GM10847 (cell line): ENCODE results near the gene CYP1B1.

ENCODE experiments used
- POLR2A ChIP-seq: IDR thresholded peaks from 2 replicates; pipeline ENCODE4 v1.6.1; 2011; ENCODE audit not compliant: insufficient read length; ENCODE audit errors: extremely low read depth

CYP1B1 gene

DNA sequence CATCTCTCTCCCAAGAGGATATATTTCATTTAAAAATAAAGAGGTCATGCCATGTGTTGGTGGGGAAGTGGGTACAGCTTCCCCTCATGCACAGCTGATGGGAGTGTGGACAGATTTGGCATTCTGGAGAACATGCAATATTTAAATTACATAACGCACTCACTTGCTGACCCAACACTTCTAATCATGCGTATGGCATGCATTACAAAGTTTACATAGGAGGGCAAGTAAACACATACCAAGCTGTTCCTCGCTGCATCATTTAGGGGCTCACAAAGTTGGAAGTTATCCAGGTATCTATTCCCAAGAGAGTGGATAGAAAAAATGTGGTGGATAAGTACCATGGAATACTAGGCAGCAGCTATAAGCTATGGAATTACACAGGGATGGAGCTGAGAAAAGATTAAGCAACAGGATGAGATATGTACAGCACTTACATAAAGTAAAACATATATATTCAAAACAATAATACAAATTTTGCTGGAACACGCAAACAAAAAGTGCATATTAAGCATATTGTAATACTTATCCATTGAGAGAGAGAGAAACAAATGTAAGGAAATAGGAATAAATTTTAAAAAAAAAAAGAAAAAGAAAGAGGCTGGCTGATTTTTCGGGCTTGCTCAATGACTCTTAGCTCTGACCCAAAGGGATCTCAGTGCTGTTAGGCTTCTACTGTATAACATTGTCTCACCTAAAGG is 11.0 kb downstream of the CYP1B1 start:
- no peak for TF ChIP-seq POLR2A

DNA sequence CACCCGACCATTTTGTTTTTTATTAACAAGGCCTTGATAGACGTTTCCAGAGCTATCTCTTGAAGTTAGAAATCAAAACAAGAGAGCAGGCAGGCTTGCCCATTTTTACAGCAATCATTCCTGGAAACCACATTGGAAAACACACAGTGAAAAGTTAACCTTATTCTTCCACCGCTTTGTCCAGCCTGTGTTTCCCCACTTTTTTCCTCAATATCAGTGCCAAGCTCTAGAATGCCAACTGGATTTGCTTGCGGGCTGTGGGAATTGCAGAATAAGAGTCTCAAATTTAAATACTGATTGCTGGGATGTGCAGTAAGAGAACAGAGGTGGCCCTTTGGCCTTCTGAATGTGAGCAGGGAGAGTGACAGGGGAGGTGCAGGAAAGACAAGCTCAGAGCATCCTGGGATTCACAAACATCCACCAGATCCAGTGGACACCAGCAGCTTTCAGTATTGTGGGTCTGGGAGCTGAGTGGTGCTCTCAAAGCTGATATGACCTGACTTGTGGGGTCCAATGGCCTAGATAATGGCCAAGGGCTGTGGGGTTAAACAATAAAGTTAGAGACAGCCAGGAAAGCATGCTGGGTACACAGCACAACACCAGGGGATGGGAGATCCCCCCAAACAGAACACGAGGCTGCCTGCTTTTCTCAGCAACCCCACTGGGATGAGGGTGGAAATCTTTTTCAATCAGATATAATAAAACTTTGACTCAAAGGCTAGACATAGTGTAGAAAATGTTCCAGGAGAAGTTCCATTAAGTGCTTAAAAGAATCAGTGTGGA is 15.5 kb downstream of the CYP1B1 start:
- no peak for TF ChIP-seq POLR2A

DNA sequence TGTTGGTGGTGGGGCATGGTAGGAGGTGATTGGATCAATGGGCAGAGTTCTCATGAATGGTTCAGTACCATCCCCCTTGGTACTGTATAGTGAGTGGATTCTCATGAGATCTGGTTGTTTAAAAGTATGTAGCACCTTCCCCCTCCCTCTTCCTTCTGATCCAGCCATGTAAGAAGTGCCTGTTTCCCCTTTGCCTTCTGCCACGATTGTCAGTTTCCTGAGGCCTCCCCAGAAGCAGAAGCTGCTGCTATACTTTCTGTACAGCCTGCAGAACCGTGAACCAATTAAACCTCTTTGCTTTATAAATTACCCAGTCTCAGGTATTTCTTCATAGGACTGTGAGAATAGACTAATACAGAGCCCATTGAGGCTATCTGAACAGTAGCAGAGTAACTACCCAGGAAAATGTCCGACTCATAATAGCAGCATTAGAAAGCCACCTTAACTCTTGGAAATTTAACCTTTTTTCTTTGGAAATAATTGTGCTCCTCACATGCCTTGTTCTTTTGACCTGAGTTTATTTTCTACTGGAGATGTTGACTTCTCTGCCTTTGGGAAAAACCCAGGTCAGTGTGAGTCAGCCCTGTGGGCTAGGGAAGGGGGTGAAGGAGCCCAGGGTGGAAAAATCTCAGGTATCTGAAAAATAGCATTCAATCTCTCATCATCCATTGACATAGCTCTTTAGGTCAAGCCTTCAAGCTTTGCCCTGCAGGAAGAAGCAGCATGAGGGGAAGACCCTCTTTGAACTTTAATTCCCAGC is 18.1 kb downstream of the CYP1B1 start:
- TF ChIP-seq POLR2A, result no peak

DNA sequence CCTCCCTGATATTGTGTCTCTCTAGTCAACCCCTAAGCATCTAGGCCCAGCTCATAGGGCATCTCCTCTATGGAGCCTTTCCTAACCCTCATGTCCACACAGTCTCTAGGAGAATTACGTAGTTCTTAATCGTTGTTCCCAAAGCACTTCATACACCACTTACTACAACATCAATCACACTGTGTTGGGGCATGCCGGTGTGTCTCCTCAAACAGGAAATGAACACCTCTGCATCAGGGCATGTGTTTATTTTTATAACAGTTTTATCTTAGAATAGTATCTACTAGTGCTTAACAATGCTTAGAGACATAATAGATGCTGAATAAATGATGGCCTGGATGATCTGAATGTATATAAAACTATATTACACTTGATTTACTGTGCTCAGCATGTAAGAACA is 19.7 kb downstream of the CYP1B1 start:
- TF ChIP-seq POLR2A, result no peak

DNA sequence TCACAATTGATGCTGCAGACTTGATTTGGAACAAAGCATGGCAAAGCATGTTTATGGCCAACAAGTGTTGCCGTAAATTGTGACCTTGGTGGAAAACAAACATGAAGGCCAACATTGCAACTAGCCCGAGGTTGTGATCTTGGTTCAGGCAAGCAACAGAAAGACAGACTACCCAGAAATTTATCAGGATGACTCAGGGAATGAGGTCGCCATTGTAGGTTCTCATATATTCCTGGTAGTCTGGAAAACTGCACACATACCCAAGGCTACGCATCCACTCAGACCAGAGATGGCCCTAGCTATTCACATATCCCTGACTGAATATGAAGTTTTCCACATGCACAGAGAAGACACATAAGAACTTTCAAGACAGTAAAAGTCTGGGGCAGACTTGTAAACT is 30.1 kb downstream of the CYP1B1 start:
- TF ChIP-seq POLR2A, result no peak

DNA sequence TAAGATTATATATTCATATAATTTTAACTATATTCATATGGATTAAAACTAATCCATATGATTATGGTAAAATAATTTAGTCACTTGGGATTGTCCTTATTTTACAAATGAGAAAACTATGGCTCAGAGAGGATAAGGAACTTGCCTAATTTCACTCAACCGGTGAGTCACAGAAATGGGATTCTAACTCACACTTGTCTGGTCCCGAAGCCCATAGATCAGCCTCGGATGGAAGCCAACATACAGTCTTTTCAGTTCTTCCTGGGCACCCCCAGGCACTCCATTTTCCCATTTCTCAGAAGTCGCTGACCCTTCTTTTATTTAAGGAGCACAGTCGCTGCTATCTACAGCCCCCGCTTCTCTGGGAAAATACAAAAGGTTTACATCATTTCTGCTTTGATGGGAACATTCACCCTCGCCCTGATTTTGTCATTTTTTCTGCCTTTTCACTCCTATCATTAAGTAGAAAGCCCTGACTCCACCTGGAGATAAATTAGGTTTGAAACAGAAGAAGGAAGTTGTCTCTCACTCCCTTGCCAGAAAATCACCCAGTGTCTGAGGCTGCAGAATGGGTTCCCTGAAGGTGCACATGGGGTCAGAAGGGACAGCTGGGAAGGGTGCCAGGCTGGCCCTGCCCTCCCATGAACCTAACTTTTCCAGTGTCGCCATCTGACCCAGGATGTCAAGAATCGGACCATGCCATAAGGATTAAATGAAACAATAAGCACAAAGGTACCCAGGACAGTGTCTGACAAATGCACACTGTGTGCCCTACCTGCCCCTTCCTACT is 36.6 kb downstream of the CYP1B1 start:
- TF ChIP-seq POLR2A, result no peak

DNA sequence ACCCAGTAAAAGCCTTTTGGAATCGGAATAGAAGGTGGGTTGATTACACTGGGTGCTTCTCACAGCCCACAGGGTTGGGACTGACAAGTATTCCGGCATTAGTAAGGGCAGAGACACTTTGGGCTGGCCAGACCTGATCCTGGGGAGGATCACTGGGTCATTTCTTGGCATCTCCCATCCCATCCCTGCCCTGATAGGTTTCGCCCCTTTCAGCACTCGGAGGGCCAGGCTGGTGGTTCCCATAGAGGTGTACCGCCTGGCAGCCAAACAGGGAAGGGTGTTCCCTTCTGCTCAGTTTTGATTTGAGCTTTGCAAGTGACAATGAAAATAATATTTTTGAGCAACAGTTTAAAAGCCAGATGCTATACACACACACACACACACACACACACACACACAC is 37.3 kb downstream of the CYP1B1 start:
- TF ChIP-seq POLR2A, result no peak

DNA sequence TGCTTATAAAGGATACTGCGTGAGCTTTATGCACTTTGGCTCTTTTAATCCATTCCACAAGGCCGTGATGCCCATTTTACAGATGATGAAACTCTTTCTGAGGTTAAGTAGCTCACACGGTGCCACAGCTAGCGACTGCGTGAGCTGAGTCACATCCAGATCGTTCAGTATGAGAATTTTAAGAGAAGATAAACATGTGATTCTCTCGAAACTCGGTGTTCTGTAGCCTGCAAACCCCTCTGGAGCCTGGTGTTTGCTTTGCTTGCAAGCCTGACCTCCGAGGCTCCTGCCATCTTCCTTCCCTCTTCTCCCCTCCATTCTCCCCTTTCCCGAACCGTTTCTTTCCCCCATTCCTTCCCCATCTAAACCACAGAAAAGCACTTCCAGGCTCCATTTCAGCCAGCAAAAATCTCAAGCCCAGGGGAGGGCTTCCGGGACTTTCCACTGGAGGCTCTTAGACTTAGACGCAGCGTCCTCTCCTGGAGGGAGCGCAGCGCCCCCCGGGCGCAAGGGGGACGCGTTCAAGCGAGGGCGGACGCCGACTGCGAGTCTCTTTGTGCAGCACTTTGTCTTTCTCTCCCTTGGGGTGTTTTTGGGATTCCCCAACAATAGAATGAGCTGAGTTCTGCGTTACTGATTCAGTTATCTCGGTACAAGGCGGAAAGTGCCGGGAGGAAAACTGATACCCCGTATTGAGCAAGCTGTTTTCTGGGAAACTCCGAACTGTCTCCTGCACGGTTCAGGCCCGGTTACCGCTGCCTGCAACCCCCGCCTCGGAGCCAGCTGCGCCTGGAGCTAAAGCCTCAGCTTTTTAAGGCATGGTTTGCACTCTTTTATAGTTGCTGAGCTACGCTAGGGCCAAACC is 38.0 kb downstream of the CYP1B1 start:
- TF ChIP-seq POLR2A, result no peak

DNA sequence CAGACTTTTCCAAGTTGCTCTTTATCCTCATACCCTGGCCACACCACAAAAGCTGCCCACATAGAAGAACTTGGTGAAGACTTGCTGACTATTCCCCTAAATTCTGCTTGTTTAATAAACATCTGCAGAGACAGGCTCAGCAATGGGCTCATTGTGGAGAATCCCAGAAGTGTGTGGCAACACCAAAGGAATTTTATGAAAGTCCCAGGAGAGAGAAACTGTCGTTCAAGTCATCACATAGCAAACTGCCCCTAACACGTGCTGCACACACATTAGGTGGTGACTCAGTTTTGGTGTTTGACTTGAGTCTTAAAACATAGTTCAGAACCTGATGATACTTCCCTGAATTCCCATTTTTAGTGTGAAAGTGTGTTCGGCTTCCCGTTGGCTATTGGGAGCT is 38.6 kb downstream of the CYP1B1 start:
- no peak for TF ChIP-seq POLR2A

DNA sequence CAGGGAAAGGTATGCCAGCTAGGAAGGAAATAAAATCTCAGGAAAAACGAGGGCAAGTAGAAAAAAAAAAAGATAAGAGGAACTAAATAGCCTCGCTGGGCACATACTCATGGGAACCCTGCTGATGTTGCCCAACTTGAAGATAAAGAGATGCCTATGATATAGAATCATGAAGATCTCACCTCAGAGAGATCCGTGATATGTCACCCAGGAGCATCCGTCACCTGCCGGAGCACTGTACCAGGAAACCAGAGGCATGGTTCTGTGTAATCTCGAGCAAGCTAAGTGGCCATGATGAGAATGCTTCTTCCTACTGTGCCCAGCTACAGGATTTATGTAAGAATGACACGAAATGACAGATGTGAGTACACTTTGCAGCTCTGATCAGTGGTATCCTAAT is 40.0 kb downstream of the CYP1B1 start:
- TF ChIP-seq POLR2A, result no peak

DNA sequence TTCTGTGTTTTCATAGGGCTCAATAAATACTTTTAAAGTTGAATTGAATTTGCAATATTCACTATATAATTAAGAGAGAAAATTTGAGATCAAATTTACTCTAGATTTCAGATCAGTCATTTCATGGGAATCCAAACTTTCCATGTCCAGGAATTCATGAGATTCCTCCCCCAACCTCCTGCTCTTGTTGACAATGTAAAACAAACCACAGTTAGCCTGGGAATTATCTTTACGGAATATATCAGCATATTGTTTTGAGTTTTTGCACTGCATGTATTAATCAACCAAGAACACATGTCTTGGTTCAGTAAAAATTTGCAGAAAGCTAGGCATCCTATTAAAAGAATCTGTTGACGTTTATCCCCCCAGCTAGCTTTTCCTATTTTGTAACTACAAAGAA is 42.3 kb downstream of the CYP1B1 start:
- TF ChIP-seq POLR2A, result no peak

DNA sequence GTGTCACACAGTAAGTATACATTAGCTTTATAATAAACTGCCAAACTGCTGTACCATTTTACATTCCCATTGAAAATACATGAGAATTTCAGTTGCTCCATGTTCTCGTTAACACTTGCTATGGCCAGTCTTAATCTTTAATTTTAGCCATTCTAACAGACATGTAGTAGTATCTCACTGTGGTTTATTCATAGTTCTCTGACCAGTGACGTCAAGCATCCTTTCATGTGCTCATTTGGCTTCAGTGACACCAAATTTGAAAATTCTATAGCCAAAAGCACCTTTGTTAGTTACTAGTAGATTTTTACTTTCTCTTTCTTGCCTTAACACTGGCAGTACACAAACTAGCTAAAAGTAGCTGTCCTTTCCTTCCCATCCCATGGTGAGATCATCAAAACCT is 43.0 kb downstream of the CYP1B1 start:
- no peak for TF ChIP-seq POLR2A

DNA sequence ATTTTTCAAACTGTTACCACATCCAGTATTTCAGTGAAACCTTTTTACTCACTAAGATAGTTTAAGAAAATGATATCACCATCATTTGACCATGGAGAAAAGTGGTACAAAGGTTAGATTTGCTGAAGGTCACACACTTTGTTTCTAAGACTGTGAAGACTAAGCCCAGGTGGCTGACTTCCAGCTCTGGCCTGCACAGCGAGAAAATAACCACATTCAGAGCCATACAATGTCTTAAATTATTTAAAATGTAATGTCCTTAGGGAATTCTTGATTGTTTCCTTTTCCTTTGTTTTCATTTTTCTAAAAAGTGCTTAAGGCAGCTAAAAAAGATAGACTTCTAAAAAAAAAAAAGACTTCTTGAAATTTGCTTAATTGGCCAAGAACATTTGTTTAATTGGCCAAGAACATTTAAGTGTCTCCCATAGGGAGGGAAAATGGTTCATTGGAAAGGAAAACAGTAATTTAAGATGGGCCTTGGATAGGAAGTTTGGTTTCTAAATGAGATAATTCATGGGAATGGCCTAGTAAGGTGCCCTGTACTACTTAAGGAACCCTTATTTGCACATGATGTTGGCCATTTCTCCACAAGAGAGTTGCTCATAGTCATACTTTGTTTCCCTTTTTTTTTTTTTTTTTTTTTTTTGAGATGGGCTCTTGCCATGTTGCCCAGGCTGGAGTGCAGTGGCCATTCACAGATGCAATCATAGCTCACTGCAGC is 45.2 kb downstream of the CYP1B1 start:
- no peak for TF ChIP-seq POLR2A

DNA sequence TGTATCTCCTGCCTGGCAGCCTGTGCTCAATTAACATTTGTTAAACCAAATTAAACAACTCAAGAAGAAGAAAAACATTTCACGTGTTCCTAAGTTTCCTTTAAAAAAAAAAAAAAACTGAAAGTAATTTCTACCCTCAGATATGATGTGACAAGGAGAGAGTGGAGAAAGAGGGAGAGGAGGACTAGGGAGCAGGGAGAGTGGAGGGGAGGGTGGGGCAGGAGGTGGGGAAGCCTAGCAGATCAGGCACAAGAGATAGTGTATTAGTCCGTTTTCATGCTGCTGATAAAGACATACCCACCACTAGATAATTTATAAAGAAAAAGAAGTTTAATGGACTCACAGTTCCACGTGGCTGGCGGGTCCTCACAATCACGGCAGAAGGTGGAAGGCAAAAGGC is 46.4 kb downstream of the CYP1B1 start:
- no peak for TF ChIP-seq POLR2A
